Heart right ventricle (tissue), 16 donors: Measurements from ENCODE around the gene OXGR1. TPM values are rescaled to one million over a fixed set of nuclear protein-coding genes. Genes with fewer than 3 reads are reported as not detected.
A peak's percentile ranks its signal among the peaks of the same experiment; 100 is the strongest.

Source experiments
- ATAC-seq, 8 donors: fragments of 200-7000 bp; cut with Tn5 transposase; one replicate each; pipeline ENCODE4 v1.9.1; 2020; ENCODE audit warnings: mild to moderate bottlenecking in 8 of 8, moderate library complexity in 8 of 8, moderate number of reproducible peaks in 1 of 8
- DNase-seq, 2 donors: peaks; one replicate each; pipeline ENCODE4 v3.0.0-alpha.2; 2020
- H3K27ac ChIP-seq, 10 donors: fragments of 200-600 bp; sonication (generic) in 2 of 10; one replicate each; pipeline versions ENCODE4 v1.5.0 to v1.8.0; 2020 to 2022; ENCODE audit warnings: mild to moderate bottlenecking in 3 of 10
- H3K27me3 ChIP-seq, 7 donors: fragments of 200-600 bp; one replicate each; pipeline ENCODE4 v1.8.0; 2021 to 2022; ENCODE audit warnings: mild to moderate bottlenecking in 2 of 7
- H3K36me3 ChIP-seq, 9 donors: fragments of 200-600 bp; sonication (generic) in 1 of 9; one replicate each; pipeline versions ENCODE4 v1.5.0 to v1.8.0; 2020 to 2022; ENCODE audit warnings: mild to moderate bottlenecking in 2 of 9
- H3K4me1 ChIP-seq, 9 donors: fragments of 200-600 bp; sonication (generic) in 1 of 9; one replicate each; pipeline versions ENCODE4 v1.5.0 to v1.8.0; 2020 to 2022; ENCODE audit warnings: mild to moderate bottlenecking in 4 of 9
- H3K4me3 ChIP-seq, 10 donors: fragments of 200-600 bp; sonication (generic) in 2 of 10; one replicate each; pipeline versions ENCODE4 v1.5.0 to v1.8.0; 2020 to 2022; ENCODE audit warnings: mild to moderate bottlenecking in 7 of 10, moderate library complexity in 2 of 10
- H3K9me3 ChIP-seq, 11 donors: fragments of 200-600 bp in 10 of 11; sonication (generic) in 2 of 11; one replicate each; pipeline versions ENCODE4 v1.5.0 to v1.8.0; 2013 to 2022; ENCODE audit warnings: mild to moderate bottlenecking in 2 of 11, control low read depth in 1 of 11, moderate library complexity in 1 of 11
- CTCF ChIP-seq, 9 donors: fragments of 200-600 bp; sonication (generic) in 2 of 9; IDR thresholded peaks; one replicate each; pipeline versions ENCODE4 v1.5.0 to v1.8.0; 2021 to 2022; ENCODE audit warnings: antibody characterized with exemption in 9 of 9, mild to moderate bottlenecking in 5 of 9, moderate library complexity in 1 of 9
- WGBS, 2 donors: extraction: QIAGEN DNeasy Blood & Tissue Kit; methylation state at CpG; one replicate each; pipeline ENCODE4 v1.1.7; 2013; ENCODE audit warnings: inconsistent platforms in 1 of 2; 5-methylcytosine and 5-hydroxymethylcytosine counted together
- intact Hi-C, 10 donors: fragments of 100-400 bp; cut with DNase I; formaldehyde crosslinking; loops; one replicate each; pipeline versions ENCODE4 v1.11.1 to v1.14.2; 2022
- polyA plus RNA-seq, 2 donors: library from polyadenylated mRNA; stranded (reverse); fragments of 200-250 nt; gene quantifications; one replicate each; pipeline ENCODE4 v1.2.3, GENCODE V29; 2013
- total RNA-seq, 10 donors: library from RNA; stranded (reverse); fragmentation: NEBNext Ultra II Directional in 3 of 10; extraction: Animal tissue kit (Norgen Biotek cat#: 25700) in 3 of 10; gene quantifications; one replicate each; pipeline versions ENCODE4 v1.2.1 to v1.2.4, GENCODE V29; 2021 to 2023
- donor health status: Arrhythmogenic right ventricular cardiomyopathy.
- donor health status: ischemic (EF 13 %, LVEDD 7.1; RV severe dilation, severe dysfunction).
- donor health status: healthy with polysubstance abuse.
- donor health status: DM: no; HTN: yes; CAD: no.
- donor health status: DM: no; HTN: no; CAD: no.
- donor health status: ischemic (EF 25% LVEDD 6.9; RV normal size, moderate dysfunction).
- donor health status: ischemic (EF 25% LVEDD 5.7; RV mildly dilated, moderate dysfunction).
- donor health status: healthy.
- donor health status: DM: yes; HTN: yes; CAD: no.
- donor health status: Ischemic cardiomyopathy.
- donor health status: ischemic (EF 35%, LVEDD 5.7; RV mildly dilated, moderate dysfunction).
- donor health status: nonischemic (EF 11% LVEDD 7.7; RV severe dilation, severe dysfunction).
- donor health status: DM: yes; HTN: yes; CAD: no.
- donor health status: PGD.
- donor health status: ischemic (EF 29% LVEDD 5.4; RV normal size, mild dysfunction).
- donor health status: nonischemic (EF 23%, LVEDD 6.1; RV moderate dilation, normal function).

The OXGR1 gene
- total and polyA plus RNA-seq, 12 donors = 0.06 to 0.28 (median 0.21) TPM; not detected in 7

GRCh38 chr13:97004886-97005285 lies 10.6 kb upstream of the OXGR1 start:
- H3K36me3 ChIP-seq = no peaks in the 10 kb centered on the region
- no peaks in the 10 kb centered on the region for H3K9me3 ChIP-seq
- WGBS, 2 donors = 20 to 29% methylated on average over 2 of the region's 2 CpGs
- no peak for ATAC-seq
- intact Hi-C loops = no loop called here
- H3K4me1 ChIP-seq = peaks cover 0 to 30% (median 0%) of the 10 kb centered on the region in 9 donors
- H3K27me3 ChIP-seq = peaks cover 0 to 17% (median 3%) of the 10 kb centered on the region in 7 donors
- H3K4me3 ChIP-seq = no peak overlapping the region
- DNase-seq = no peak
- no peak overlapping the region for H3K27ac ChIP-seq
- no peak for TF ChIP-seq CTCF (IDR thresholded peaks at IDR 0.05)

- WGBS, 2 donors = 53 to 61% methylated on average over 9 of the region's 9 CpGs
- no peak for TF ChIP-seq CTCF (IDR thresholded peaks at IDR 0.05)
- Histone ChIP-seq H3K4me1 (peaks cover 0 to 30% (median 0%) of the 10 kb centered on the region in 9 donors), H3K9me3 (no peaks in the 10 kb centered on the region), H3K27me3 (peaks cover 0 to 20% (median 4%) of the 10 kb centered on the region in 7 donors), H3K36me3 (no peaks in the 10 kb centered on the region), H3K4me3 (no peak overlapping the region), H3K27ac (peak overlapping the region in 1 of 10 donors; percentile 22)
- ATAC-seq (peak in 3 of 8 donors; percentile 45 to 57 (median 56)), DNase-seq (no peak)
- intact Hi-C loops = no loop called here
Observed at GRCh38 chr13:97004096-97004876, 10.0 kb upstream of the OXGR1 start.

- DNase-seq (no peak), ATAC-seq (no peak)
- intact Hi-C loops = no loop called here
- H3K9me3 ChIP-seq = no peaks in the 10 kb centered on the region
- H3K4me1 ChIP-seq = peaks cover 0 to 30% (median 0%) of the 10 kb centered on the region in 9 donors
- no peak overlapping the region for H3K4me3 ChIP-seq
- H3K27me3 ChIP-seq = peaks cover 0 to 31% (median 6%) of the 10 kb centered on the region in 7 donors
- no peak overlapping the region for H3K27ac ChIP-seq
- no peak for TF ChIP-seq CTCF (IDR thresholded peaks at IDR 0.05)
- WGBS, 2 donors = 85 to 86% methylated on average over 2 of the region's 2 CpGs
- H3K36me3 ChIP-seq = no peaks in the 10 kb centered on the region
Observed at GRCh38 chr13:97003071-97003470, 8.8 kb upstream of the OXGR1 start.

GRCh38 chr13:97002581-97002980 lies 8.3 kb upstream of the OXGR1 start:
- peaks cover 0 to 35% (median 6%) of the 10 kb centered on the region in 7 donors for H3K27me3 ChIP-seq
- ATAC-seq = no peak
- intact Hi-C loops = no loop called here
- 58 to 65% methylated on average over 2 of the region's 2 CpGs for WGBS, 2 donors
- TF ChIP-seq CTCF (IDR thresholded peaks at IDR 0.05) = no peak
- H3K9me3 ChIP-seq = no peaks in the 10 kb centered on the region
- no peaks in the 10 kb centered on the region for H3K36me3 ChIP-seq
- peaks cover 0 to 30% (median 0%) of the 10 kb centered on the region in 9 donors for H3K4me1 ChIP-seq
- H3K27ac ChIP-seq = no peak overlapping the region
- no peak for DNase-seq
- no peak overlapping the region for H3K4me3 ChIP-seq
